IMR-90 (cell line): ENCODE measurements around the gene MEGF11. TPM values are rescaled to one million over a fixed set of nuclear protein-coding genes. Genes with fewer than 3 reads are reported as not detected.

ENCODE experiments used
- ATAC-seq: fragments of 200-7000 bp; cut with Tn5 transposase; 2 replicates; pipeline ENCODE4 v1.9.1; 2020; ENCODE audit warnings: low read depth, mild to moderate bottlenecking, moderate library complexity
- BruUV-seq: library from RNA; stranded (reverse); fragments of 400-500 nt; replicated peaks from 2 replicates; lab custom pipeline; 2021; lab: Mats Ljungman, UMichigan
- CTCF ChIA-PET: fragments of 300-600 bp; formaldehyde crosslinking; extraction: SDS; loops from one replicate; lab custom pipeline; 2021; ENCODE audit warnings: antibody characterized with exemption; lab: Yijun Ruan, JAX
- POLR2A ChIA-PET: fragments of 300-600 bp; sonication (Branson Sonifier 250); formaldehyde crosslinking; loops from one replicate; lab custom pipeline; 2022; ENCODE audit warnings: antibody characterized with exemption; ENCODE audit not compliant: unreplicated experiment; lab: Charles Lee
- DNase-seq: peaks from one replicate; pipeline ENCODE4 v3.0.0; 2013
- H2AFZ ChIP-seq: replicated peaks from 2 replicates; pipeline ENCODE3; 2013; ENCODE audit warnings: low read length, mild to moderate bottlenecking; ENCODE audit not compliant: poor library complexity
- H2AK5ac ChIP-seq: 2 replicates; pipeline ENCODE4 v1.6.1; 2013; ENCODE audit warnings: low read depth, low read length, inconsistent platforms
- H2AK9ac ChIP-seq: replicated peaks from 2 replicates; pipeline ENCODE3; 2013; ENCODE audit warnings: mild to moderate bottlenecking, low read depth, low read length, moderate library complexity; ENCODE audit not compliant: poor library complexity
- H2BK120ac ChIP-seq: 2 replicates; pipeline ENCODE4 v1.6.1; 2013; ENCODE audit warnings: low read depth, low read length, inconsistent platforms
- H2BK15ac ChIP-seq: 3 replicates; pipeline ENCODE4 v1.6.1; 2013; ENCODE audit warnings: low read depth, low read length, inconsistent platforms
- H2BK20ac ChIP-seq: 2 replicates; pipeline ENCODE4 v1.6.1; 2013; ENCODE audit warnings: low read depth, mild to moderate bottlenecking, inconsistent platforms, low read length, moderate library complexity
- H2BK5ac ChIP-seq: 2 replicates; pipeline ENCODE4 v1.6.1; 2013; ENCODE audit warnings: mild to moderate bottlenecking, low read depth, low read length, inconsistent platforms; ENCODE audit not compliant: poor library complexity, severe bottlenecking
- H3K14ac ChIP-seq: replicated peaks from 2 replicates; pipeline ENCODE4 v1.6.1; 2013; ENCODE audit warnings: low read depth, low read length, inconsistent platforms
- H3K18ac ChIP-seq: 2 replicates; pipeline ENCODE4 v1.6.1; 2013; ENCODE audit warnings: low read depth, low read length, control low read depth
- H3K23ac ChIP-seq: 2 replicates; pipeline ENCODE4 v1.6.1; 2013; ENCODE audit warnings: low read depth, low read length, inconsistent platforms
- H3K27ac ChIP-seq: 2 replicates; pipeline ENCODE4 v1.5.1; 2013; ENCODE audit warnings: mild to moderate bottlenecking, control low read depth, low read length; ENCODE audit not compliant: insufficient read depth
- H3K27me3 ChIP-seq: 2 replicates; pipeline ENCODE4 v1.6.1; 2013; ENCODE audit warnings: low read length; ENCODE audit not compliant: control insufficient read depth, insufficient read depth
- H3K36me3 ChIP-seq: 2 replicates; pipeline ENCODE4 v1.6.1; 2013; ENCODE audit warnings: low read length, mixed read lengths; ENCODE audit not compliant: control insufficient read depth, insufficient read depth
- H3K4ac ChIP-seq: 2 replicates; pipeline ENCODE4 v1.6.1; 2013; ENCODE audit warnings: low read depth, low read length, inconsistent platforms
- H3K4me1 ChIP-seq: 2 replicates; pipeline ENCODE4 v1.6.1; 2013; ENCODE audit warnings: low read length, mixed read lengths; ENCODE audit not compliant: control insufficient read depth, insufficient read depth
- H3K4me2 ChIP-seq: 2 replicates; pipeline ENCODE4 v1.6.1; 2013; ENCODE audit warnings: low read depth, mild to moderate bottlenecking, control low read depth, low read length, moderate library complexity
- H3K4me3 ChIP-seq: 2 replicates; pipeline ENCODE4 v1.5.1; 2013; ENCODE audit warnings: low read depth, mild to moderate bottlenecking, control low read depth, low read length, moderate library complexity; ENCODE audit not compliant: insufficient read depth
- H3K56ac ChIP-seq: 2 replicates; pipeline ENCODE4 v1.6.1; 2013; ENCODE audit warnings: low read length, inconsistent platforms; ENCODE audit not compliant: insufficient read depth; ENCODE audit errors: extremely low read depth
- H3K79me1 ChIP-seq, 2 experiments: 2 replicates each; pipeline ENCODE4 v1.6.1; 2013; ENCODE audit warnings: low read length in 2 of 2, inconsistent platforms in 1 of 2, low read depth in 1 of 2
- H3K9ac ChIP-seq: 2 replicates; pipeline ENCODE4 v1.6.1; 2013; ENCODE audit warnings: low read depth, low read length, control low read depth
- H3K9me1 ChIP-seq: 2 replicates; pipeline ENCODE4 v1.6.1; 2013; ENCODE audit warnings: low read length, inconsistent platforms; ENCODE audit not compliant: insufficient read depth
- H3K9me3 ChIP-seq: 2 replicates; pipeline ENCODE4 v1.6.1; 2013; ENCODE audit warnings: low read length; ENCODE audit not compliant: control insufficient read depth, insufficient read depth
- H4K20me1 ChIP-seq: 2 replicates; pipeline ENCODE4 v1.6.1; 2013; ENCODE audit warnings: low read length, inconsistent platforms; ENCODE audit not compliant: insufficient read depth
- H4K5ac ChIP-seq: 2 replicates; pipeline ENCODE4 v1.6.1; 2013; ENCODE audit warnings: mild to moderate bottlenecking, low read depth, low read length, control low read depth
- H4K8ac ChIP-seq, 2 experiments: 2 replicates each; pipeline ENCODE4 v1.6.1; 2013; ENCODE audit warnings: low read depth in 2 of 2, low read length in 2 of 2, control low read depth in 1 of 2, inconsistent platforms in 1 of 2
- H4K91ac ChIP-seq: 2 replicates; pipeline ENCODE4 v1.6.1; 2013; ENCODE audit warnings: low read depth, low read length, inconsistent platforms; ENCODE audit not compliant: insufficient read depth
- BHLHE40 ChIP-seq: fragments of 150-350 bp; IDR thresholded peaks from 2 replicates; pipeline ENCODE4 v1.6.1; 2016; ENCODE audit warnings: mild to moderate bottlenecking, low read depth, low read length
- CEBPB ChIP-seq: IDR thresholded peaks from 2 replicates; pipeline ENCODE4 v1.6.1; 2012; ENCODE audit warnings: low read depth, low read length, improper control_type of control experiment
- CHD1 ChIP-seq: IDR thresholded peaks from 2 replicates; pipeline ENCODE4 v1.6.1; 2012; ENCODE audit warnings: low read depth, low read length, improper control_type of control experiment
- FOS ChIP-seq: fragments of 150-350 bp; IDR thresholded peaks from 2 replicates; pipeline ENCODE4 v1.6.1; 2016; ENCODE audit warnings: low read depth, low read length
- MAFK ChIP-seq: IDR thresholded peaks from 2 replicates; pipeline ENCODE4 v1.6.1; 2012; ENCODE audit warnings: low read depth, low read length, improper control_type of control experiment
- MAZ ChIP-seq: IDR thresholded peaks from 2 replicates; pipeline ENCODE4 v1.6.1; 2012; ENCODE audit warnings: low read depth, mild to moderate bottlenecking, low read length, improper control_type of control experiment, moderate library complexity, borderline replicate concordance
- MXI1 ChIP-seq: IDR thresholded peaks from 2 replicates; pipeline ENCODE4 v1.6.1; 2012; ENCODE audit warnings: low read depth, mild to moderate bottlenecking, low read length, moderate library complexity, borderline replicate concordance
- NFE2L2 ChIP-seq: fragments of 150-350 bp; IDR thresholded peaks from 2 replicates; pipeline ENCODE4 v1.6.1; 2016; ENCODE audit warnings: low read depth, mild to moderate bottlenecking, low read length
- POLR2A ChIP-seq: IDR thresholded peaks from 2 replicates; pipeline ENCODE4 v1.6.1; 2012; ENCODE audit warnings: mild to moderate bottlenecking, low read depth, low read length
- RAD21 ChIP-seq: IDR thresholded peaks from 2 replicates; pipeline ENCODE4 v1.6.1; 2012; ENCODE audit warnings: low read length, improper control_type of control experiment
- RCOR1 ChIP-seq: IDR thresholded peaks from 2 replicates; pipeline ENCODE4 v1.6.1; 2012; ENCODE audit warnings: mild to moderate bottlenecking, low read length, improper control_type of control experiment; ENCODE audit not compliant: insufficient replicate concordance
- RFX5 ChIP-seq: IDR thresholded peaks from 2 replicates; pipeline ENCODE4 v1.8.0; 2012; ENCODE audit warnings: low read depth, mild to moderate bottlenecking, low read length, moderate library complexity
- SMC3 ChIP-seq: fragments of 150-350 bp; IDR thresholded peaks from 2 replicates; pipeline ENCODE4 v1.6.1; 2016; ENCODE audit warnings: low read depth, mild to moderate bottlenecking, antibody characterized with exemption, low read length, moderate library complexity
- WGBS, 2 experiments: methylation state at CpG; one replicate each; pipeline versions ENCODE4 v1.1.5 to v1.1.7; 2013; ENCODE audit warnings: missing lambda C conversion rate in 2 of 2; ENCODE audit not compliant: insufficient read length in 1 of 2; ENCODE audit errors: extremely low coverage in 2 of 2; 5-methylcytosine and 5-hydroxymethylcytosine counted together
- dilution Hi-C: fragments of 300-500 bp; cut with HindIII; formaldehyde crosslinking; loops from one replicate; pipeline ENCODE4 v1.14.3; 2018; ENCODE audit warnings: low sequenced_read_pairs; ENCODE audit not compliant: unreplicated experiment
- in situ Hi-C: fragments of 300-500 bp; cut with MboI; formaldehyde crosslinking; loops from 3 replicates; pipeline ENCODE4 v1.14.3; 2019; ENCODE audit warnings: low sequenced_read_pairs, inconsistent platforms, mixed read lengths
- intact Hi-C: fragments of 100-400 bp; cut with micrococcal nuclease; formaldehyde crosslinking; loops from 2 replicates; pipeline ENCODE4 v1.10.0; 2022
- polyA plus RNA-seq, 3 experiments: library from polyadenylated mRNA; depleted of rRNA; stranded (reverse); fragments of >200 nt; gene quantifications; 2 replicates each; pipeline ENCODE4 v1.2.3, GENCODE V29; 2012; ENCODE audit warnings: low replicate concordance in 1 of 3
- total RNA-seq: library from RNA; depleted of rRNA; stranded (reverse); fragments of >200 nt; gene quantifications from 2 replicates; pipeline ENCODE4 v1.2.3, GENCODE V29; 2012
- TF ChIP-seq, protein P1 (sequence below): conservative IDR thresholded peaks from 2 replicates; pipeline ENCODE4 v1.5.1; 2012; ENCODE audit warnings: mild to moderate bottlenecking, low read depth, low read length, improper control_type of control experiment
- TF ChIP-seq, protein P2 (sequence below): fragments of 150-350 bp; IDR thresholded peaks from 2 replicates; pipeline ENCODE4 v1.6.1; 2016; ENCODE audit warnings: low read depth, mild to moderate bottlenecking, low read length, moderate library complexity, borderline replicate concordance
- TF ChIP-seq, protein P3 (sequence below): fragments of 150-350 bp; IDR thresholded peaks from 2 replicates; pipeline ENCODE4 v1.6.1; 2017; ENCODE audit warnings: mild to moderate bottlenecking, antibody characterized with exemption, low read length, low read depth

The MEGF11 gene
- total and polyA plus RNA-seq, 2 of the 4 experiments (the other 2 are of a cell fraction), result not detected

DNA sequence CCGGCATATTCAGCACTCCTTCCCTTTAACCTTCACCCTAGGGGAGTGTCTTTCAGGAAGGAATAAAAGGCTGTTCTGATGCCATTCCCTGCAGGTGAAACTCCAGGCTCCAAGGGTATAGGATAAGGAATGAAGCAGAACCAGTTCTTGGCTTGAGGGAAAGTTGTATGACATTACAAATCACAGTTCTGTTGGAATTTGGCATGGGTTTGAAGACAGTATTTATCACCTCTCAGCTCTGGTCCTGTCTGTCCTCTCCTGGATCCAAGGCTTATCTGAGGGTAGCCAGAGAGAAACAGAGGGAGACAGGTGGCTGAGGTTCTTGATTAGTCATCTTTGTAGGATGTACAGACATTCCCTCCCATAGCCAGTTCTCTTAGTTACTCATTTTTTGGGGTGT is 347.2 kb downstream of the MEGF11 start:
- CTCF ChIA-PET, result no interaction called here

More for the DNA sequence above, 347.2 kb downstream of the MEGF11 start:
- no peak overlapping the region for H3K18ac ChIP-seq
- H3K36me3 ChIP-seq, result peaks cover 41% of the 10 kb centered on the region
- no peak for TF ChIP-seq RFX5
- no peak for TF ChIP-seq MXI1
- TF ChIP-seq, protein P1, sequence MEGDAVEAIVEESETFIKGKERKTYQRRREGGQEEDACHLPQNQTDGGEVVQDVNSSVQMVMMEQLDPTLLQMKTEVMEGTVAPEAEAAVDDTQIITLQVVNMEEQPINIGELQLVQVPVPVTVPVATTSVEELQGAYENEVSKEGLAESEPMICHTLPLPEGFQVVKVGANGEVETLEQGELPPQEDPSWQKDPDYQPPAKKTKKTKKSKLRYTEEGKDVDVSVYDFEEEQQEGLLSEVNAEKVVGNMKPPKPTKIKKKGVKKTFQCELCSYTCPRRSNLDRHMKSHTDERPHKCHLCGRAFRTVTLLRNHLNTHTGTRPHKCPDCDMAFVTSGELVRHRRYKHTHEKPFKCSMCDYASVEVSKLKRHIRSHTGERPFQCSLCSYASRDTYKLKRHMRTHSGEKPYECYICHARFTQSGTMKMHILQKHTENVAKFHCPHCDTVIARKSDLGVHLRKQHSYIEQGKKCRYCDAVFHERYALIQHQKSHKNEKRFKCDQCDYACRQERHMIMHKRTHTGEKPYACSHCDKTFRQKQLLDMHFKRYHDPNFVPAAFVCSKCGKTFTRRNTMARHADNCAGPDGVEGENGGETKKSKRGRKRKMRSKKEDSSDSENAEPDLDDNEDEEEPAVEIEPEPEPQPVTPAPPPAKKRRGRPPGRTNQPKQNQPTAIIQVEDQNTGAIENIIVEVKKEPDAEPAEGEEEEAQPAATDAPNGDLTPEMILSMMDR, result no peak
- TF ChIP-seq, protein P2, sequence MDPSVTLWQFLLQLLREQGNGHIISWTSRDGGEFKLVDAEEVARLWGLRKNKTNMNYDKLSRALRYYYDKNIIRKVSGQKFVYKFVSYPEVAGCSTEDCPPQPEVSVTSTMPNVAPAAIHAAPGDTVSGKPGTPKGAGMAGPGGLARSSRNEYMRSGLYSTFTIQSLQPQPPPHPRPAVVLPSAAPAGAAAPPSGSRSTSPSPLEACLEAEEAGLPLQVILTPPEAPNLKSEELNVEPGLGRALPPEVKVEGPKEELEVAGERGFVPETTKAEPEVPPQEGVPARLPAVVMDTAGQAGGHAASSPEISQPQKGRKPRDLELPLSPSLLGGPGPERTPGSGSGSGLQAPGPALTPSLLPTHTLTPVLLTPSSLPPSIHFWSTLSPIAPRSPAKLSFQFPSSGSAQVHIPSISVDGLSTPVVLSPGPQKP, result no peak
- TF ChIP-seq BHLHE40, result no peak
- no peak for TF ChIP-seq CHD1
- TF ChIP-seq RAD21, result no peak
- no peak for TF ChIP-seq SMC3
- TF ChIP-seq NFE2L2, result no peak
- no peak for TF ChIP-seq FOS
- no peak for TF ChIP-seq CEBPB
- TF ChIP-seq RCOR1, result no peak
- no peak for TF ChIP-seq MAFK
- TF ChIP-seq MAZ, result no peak
- TF ChIP-seq POLR2A, result no peak
- TF ChIP-seq, protein P3, sequence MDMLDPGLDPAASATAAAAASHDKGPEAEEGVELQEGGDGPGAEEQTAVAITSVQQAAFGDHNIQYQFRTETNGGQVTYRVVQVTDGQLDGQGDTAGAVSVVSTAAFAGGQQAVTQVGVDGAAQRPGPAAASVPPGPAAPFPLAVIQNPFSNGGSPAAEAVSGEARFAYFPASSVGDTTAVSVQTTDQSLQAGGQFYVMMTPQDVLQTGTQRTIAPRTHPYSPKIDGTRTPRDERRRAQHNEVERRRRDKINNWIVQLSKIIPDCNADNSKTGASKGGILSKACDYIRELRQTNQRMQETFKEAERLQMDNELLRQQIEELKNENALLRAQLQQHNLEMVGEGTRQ, result no peak
- H3K14ac ChIP-seq, result no peak overlapping the region
- no TSS peak for BruUV-seq
- peaks cover 3% of the 10 kb centered on the region for H3K4me1 ChIP-seq
- no peak overlapping the region for H2BK5ac ChIP-seq
- in situ Hi-C loops, result loop anchor here (25.0 kb wide), 1 partner anchor 581 kb away; the partner anchor contains the start of gene SNAPC5
- no peaks in the 10 kb centered on the region for H3K9me3 ChIP-seq
- no peak overlapping the region for H3K23ac ChIP-seq
- no peak overlapping the region for H2AK9ac ChIP-seq
- H2BK15ac ChIP-seq, result no peak overlapping the region
- no peak overlapping the region for H3K9ac ChIP-seq
- no peak overlapping the region for H2AK5ac ChIP-seq
- peaks cover 0 to 25% of the 10 kb centered on the region in 2 experiments; a peak in 3 of 4 replicates for H3K79me1 ChIP-seq
- H3K4me3 ChIP-seq, result no peak overlapping the region
- DNase-seq (no peak), ATAC-seq (no peak)
- H3K4me2 ChIP-seq, result no peak overlapping the region
- dilution Hi-C loops, result no loop called here
- intact Hi-C loops, result no loop called here
- H4K5ac ChIP-seq, result no peak overlapping the region
- no peaks in the 10 kb centered on the region; the same call in 1 of the 2 replicates for H4K20me1 ChIP-seq
- no CpG with 5 or more reads among the region's 1 CpG for WGBS, 2 experiments
- H3K9me1 ChIP-seq, result peaks cover 19% of the 10 kb centered on the region
- H3K27me3 ChIP-seq, result no peaks in the 10 kb centered on the region
- no peak overlapping the region for H3K56ac ChIP-seq
- H4K91ac ChIP-seq, result no peak overlapping the region
- H3K27ac ChIP-seq, result no peak overlapping the region
- no peak overlapping the region for H2BK20ac ChIP-seq
- no peak overlapping the region for H2AFZ ChIP-seq
- H4K8ac ChIP-seq, result no peak overlapping the region
- H2BK120ac ChIP-seq, result no peak overlapping the region
- H3K4ac ChIP-seq, result no peak overlapping the region
- POLR2A ChIA-PET, result no interaction called here
